ENCODE data around the gene GNAO1.

GNAO1 gene

DNA sequence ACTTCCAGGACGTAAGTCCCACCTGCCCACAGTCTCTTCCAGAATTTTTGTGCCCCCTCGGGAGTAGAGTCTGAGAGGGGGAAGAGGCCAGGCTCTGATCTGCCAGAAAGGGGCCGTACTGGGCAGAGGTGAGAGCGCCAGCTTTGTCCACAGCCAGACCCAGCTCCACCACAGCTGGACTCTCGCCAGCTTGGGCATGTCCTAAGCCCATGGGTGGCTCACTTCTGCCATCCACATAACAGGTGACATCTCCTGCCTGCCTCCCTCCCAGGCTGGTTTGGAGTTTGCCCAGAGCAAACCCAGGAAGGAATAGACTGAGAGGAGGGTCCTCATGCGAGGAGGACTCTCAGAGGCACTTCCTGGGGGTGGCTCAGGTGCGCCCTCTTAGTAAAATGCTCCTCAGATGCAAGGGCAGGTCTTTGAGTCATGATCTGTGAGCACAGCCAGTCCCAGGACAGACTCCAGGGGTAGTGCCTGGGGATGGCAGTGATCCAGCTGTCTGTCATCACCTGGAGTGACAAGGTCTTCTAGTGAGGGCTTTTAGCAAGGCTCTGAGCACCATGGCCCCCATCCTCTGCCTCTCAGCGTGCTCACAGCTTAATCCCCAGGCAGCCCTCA, 144.9 kb downstream of the GNAO1 start:
- DNase-seq (ENCODE audit: low read depth in 2 of 2): no peak

- no peak for DNase-seq (ENCODE audit: low read depth in 2 of 2)
These were observed 145.4 kb downstream of the GNAO1 start for GRCh38 chr16:56336711-56337110.

DNA sequence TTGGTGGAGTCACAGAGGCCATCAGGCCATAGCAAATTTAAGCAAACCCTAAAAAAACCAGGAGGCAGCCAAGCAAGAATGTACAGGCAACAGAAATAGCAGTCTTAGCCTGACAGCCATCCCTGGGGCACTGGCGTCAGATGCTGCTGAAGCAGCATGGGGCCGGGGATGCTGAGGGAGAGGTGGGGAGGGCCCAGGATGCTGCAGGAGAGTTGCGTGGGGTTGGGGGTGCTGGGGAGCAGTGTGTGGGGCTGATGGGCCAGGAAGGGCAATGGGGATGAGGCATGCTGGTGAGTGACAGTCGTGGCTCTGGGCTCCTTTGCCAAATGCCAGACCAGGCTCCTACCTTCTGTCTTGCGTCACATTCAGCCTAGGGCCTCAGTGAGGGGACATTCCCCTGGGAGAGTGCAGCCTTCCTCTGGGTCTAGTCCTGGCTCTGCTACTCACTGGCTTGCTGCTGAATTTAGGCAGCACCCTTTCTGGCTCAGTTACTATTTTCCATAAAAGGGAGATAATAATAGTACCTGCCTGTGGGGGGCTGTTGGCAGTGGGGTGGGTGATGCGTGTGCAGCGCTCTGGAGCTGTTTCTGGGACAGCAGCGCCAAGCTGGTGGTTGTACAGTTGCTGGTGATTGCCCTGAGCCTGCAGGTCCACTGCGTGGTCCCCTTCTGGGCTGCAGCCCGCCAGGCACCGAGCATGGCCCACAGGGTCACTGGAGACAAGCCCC, 146.0 kb downstream of the GNAO1 start:
- no peak for DNase-seq (ENCODE audit: low read depth in 2 of 2)

GRCh38 chr16:56337858-56338325, 146.6 kb downstream of the GNAO1 start:
- DNase-seq (ENCODE audit: low read depth in 2 of 2): no peak

- DNase-seq (ENCODE audit: low read depth in 2 of 2): no peak
These were observed 147.5 kb downstream of the GNAO1 start for GRCh38 chr16:56338566-56339318.

DNA sequence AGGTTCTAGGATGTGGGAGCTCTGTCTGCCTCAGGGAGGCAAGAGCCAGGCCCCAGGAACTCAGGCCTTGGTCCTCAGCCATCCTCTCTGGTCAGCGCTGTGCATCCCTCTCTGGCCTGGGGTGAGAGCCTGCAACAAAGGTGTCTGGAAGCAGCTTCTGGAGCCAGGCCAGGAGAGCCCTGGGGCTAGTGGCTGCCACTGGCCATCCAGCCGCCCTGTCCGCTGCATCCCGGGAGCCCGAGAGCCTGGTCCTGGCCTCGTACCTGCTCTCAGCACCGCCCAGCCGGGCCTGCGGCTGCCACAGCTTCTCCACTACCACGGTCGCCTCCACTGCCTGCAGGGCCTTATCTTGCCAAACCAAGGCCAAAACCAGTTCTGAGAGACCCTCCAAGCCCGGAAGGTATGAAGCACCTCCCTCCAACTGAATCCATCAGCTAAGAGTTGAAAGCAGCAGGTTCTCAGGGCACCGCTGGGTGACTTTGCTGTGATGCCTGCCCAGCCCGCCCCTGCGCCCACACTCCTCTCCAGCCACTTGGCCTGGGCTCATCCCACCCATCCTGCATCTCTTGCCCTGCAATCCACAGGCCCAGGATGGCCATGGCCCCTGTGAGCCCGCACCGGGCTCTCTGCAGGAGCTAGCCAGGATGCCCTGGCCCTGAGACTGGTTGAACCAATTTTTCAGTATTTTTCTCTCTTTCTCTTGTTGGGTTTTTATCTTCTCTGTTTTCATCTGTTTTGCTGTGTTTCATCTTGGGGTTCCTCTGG, 148.3 kb downstream of the GNAO1 start:
- no peak for DNase-seq (ENCODE audit: low read depth in 2 of 2)

- no peak for DNase-seq (ENCODE audit: low read depth in 2 of 2)
These were observed 149.1 kb downstream of the GNAO1 start for GRCh38 chr16:56340416-56340815.

GRCh38 chr16:56340864-56341365, 149.6 kb downstream of the GNAO1 start:
- no peak for DNase-seq (ENCODE audit: low read depth in 2 of 2)

DNA sequence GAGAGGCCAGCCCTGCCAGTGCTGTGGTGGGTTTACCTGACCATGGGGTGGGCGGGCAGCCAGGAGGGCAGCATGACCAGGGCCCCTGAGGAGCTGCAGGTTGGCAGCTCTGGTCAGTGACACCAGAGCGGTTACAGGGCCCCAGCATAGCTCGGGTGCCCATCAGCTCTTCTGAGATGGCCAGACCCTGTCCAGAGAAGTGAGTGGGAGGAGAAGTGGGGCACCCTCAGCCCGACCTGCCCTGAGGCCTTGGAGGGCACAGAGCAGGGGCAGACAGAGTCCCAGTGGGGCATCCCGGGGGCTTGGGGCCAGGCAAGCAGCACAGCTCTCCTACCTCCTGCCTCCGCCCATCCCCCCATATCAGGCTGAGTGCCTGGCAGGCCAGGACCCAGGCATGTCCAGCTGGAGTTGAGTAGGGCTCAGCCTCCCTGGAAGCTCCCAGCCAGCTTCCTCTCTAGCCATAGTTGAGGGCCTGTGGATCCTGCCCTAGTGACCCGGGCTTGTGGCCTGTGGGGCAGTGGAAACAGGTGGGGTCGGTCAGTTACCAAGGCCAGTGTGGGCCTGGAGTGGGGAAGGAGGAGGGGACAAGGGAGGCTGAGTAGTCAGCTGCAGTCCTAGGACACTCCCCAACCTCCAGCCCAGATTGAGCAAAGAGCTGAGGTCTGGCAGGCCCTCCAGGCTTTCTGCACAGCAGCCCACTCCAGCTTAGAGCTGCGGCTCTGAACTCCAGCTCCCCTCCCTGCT, 150.5 kb downstream of the GNAO1 start:
- no peak for DNase-seq (ENCODE audit: low read depth in 2 of 2)

- DNase-seq (ENCODE audit: low read depth in 2 of 2): no peak
These were observed 152.6 kb downstream of the GNAO1 start for GRCh38 chr16:56343661-56344517.

DNA sequence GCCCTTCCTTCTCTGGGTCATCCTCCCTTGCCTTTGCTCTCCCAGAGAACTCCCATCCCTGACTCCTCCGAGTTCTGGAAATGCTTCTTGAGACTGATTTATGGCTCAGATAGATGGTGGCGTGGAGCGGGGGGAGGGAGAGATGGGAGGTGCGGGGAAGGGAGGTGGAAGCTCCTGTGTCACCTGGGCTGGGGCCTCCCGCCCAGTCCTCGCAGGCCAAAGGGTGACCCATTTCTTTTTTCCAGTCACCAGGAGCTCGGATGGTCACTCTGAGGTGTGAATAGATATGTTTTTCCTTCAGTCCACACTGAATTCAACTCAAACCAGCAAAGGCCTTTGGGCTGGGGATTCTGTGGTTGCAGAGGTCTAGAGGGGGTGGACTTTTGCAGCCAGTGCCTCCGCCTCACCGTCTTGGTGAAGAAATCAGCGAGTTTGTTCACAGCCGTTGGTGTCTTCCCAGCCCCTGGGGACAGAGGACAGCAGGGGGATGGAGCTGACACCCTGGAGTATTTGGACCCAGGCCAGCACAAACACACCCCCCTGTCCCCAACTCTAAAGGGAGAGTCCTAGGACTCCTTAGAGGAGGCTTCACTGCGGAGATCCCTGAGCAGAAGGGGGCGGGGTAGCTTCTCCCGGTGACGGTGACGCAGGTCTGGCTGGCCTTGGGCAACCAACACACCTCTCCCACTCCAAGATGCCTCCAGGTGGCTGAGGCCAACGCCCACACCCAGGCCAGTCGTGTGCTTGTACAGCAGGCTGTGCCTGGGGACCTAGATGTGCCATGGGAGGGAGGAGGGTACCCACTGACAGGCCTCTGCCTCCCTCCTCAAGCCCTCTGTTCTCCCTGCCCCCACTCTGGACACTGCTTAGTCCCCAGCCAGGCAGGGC, 153.5 kb downstream of the GNAO1 start:
- no peak for DNase-seq (ENCODE audit: low read depth in 2 of 2)

DNA sequence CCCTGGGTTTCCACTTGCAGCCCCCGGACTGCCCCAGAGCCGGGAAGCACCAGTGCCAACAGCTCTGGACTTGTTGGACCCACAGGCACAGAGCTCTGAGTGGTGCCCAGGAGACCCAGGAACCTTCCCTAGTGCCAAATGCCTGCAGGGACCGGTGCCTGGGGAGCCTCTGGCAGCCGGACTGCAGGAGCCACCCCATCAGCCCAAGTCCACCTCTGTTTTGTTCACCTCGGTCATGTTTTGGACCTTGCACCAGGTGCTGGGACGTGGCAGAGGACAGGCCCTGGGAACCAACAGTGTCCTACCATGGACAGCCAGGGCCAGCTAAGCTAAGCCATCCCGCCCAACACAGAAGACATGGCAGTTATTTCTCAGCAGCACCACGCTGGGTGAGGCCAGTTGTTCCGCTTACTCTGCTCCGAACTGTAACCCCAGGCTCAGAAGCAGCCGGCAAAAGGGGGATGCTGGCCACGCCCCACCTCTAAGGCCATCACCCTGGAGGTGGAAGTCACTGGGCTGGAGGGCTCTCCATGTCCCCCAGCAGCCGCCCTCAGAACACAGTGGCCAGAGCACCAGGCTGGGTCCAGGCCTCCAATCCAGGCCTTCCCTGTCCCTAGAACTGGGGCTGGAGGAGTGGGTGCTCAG, 154.2 kb downstream of the GNAO1 start:
- DNase-seq (ENCODE audit: low read depth in 2 of 2): no peak

- no peak for DNase-seq (ENCODE audit: low read depth in 2 of 2)
These were observed 155.0 kb downstream of the GNAO1 start for GRCh38 chr16:56346131-56346890.

- DNase-seq (ENCODE audit: low read depth in 2 of 2): no peak
These were observed 155.9 kb downstream of the GNAO1 start for GRCh38 chr16:56347166-56347565.

- DNase-seq (ENCODE audit: low read depth in 2 of 2): no peak
These were observed 156.4 kb downstream of the GNAO1 start for GRCh38 chr16:56347670-56348069.

DNA sequence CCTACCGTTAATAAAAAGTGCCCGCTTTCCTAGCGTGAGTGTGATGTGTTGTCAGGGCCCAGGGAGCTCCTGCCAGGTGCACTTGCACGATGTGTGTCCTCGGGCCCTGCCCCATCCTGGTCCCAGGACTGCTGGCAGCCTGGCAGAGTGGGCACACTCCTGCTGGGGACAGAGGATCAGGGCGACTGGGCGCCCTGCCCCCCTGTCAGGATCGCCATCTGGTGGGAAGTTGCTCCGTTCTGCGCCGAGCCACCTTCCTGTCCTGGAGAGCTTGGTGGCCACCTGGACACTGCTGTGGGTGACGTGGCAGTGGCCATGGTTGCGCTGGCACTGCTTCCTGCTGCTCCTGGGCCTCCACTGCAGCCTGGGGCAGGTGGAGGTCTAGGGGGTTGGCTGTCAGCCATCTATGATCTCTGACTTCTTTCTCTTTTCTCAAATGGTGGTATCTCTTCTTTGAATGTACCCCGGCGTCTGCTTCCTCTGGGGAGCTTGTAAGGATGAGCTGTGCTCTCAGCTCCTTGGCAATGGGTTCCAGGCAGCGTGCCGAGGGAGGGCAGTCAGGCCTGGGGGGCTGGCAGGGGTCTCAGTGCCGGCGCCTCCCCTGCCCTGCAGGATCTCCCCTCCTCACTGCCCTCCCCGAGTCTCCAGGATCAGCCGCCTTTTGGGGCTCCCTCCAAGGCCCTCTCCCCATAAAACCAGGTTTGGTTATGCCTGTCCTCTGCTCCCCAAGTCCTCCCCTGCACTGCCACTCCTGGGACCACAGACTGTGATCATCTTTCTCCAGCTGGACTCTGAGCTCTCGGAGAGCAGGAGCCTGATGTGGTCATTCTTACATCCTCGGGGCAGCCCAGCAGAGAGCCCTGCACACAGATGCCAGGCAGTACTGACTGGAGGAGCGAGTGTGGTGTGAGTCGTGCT, 157.1 kb downstream of the GNAO1 start:
- DNase-seq (ENCODE audit: low read depth in 2 of 2): no peak

GRCh38 chr16:56349086-56349415, 157.8 kb downstream of the GNAO1 start:
- no peak for DNase-seq (ENCODE audit: low read depth in 2 of 2)

Measured in stimulated activated CD4-positive, alpha-beta T cell treated with anti-CD3 and anti-CD28 coated beads, Interleukin-12 subunit alpha, Interleukin-12 subunit beta, amount 100 ng/mL, for 24 hours (primary cell).